Neuronal stem cell (in vitro differentiated cells): ENCODE results near the gene PPOX.
A peak's percentile ranks its signal among the peaks of the same experiment; 100 is the strongest.

Experiments used
- DNase-seq: peaks from one replicate; pipeline ENCODE4 v3.0.0-alpha.2; 2013; ENCODE audit warnings: low spot score
- H2AFZ ChIP-seq: one replicate; pipeline ENCODE4 v1.6.1; 2013; ENCODE audit warnings: mild to moderate bottlenecking, low read length, inconsistent platforms
- H2AK5ac ChIP-seq: 2 replicates; pipeline ENCODE4 v1.6.1; 2013; ENCODE audit warnings: low read depth, mild to moderate bottlenecking, inconsistent platforms, low read length, moderate library complexity, mixed read lengths
- H2BK120ac ChIP-seq: 2 replicates; pipeline ENCODE4 v1.6.1; 2013; ENCODE audit warnings: low read depth, mild to moderate bottlenecking, inconsistent platforms, low read length, moderate library complexity, mixed read lengths
- H2BK12ac ChIP-seq: one replicate; pipeline ENCODE4 v1.6.1; 2013; ENCODE audit warnings: low read length, inconsistent platforms
- H2BK15ac ChIP-seq: 2 replicates; pipeline ENCODE4 v1.6.1; 2013; ENCODE audit warnings: mild to moderate bottlenecking, low read length, inconsistent platforms, mixed read lengths
- H2BK5ac ChIP-seq: one replicate; pipeline ENCODE4 v1.6.1; 2013; ENCODE audit warnings: inconsistent platforms, mild to moderate bottlenecking, low read length, moderate library complexity
- H3K14ac ChIP-seq: one replicate; pipeline ENCODE4 v1.6.1; 2013; ENCODE audit warnings: low read length, inconsistent platforms
- H3K18ac ChIP-seq: 2 replicates; pipeline ENCODE4 v1.6.1; 2013; ENCODE audit warnings: low read length, inconsistent platforms
- H3K23ac ChIP-seq: 2 replicates; pipeline ENCODE4 v1.6.1; 2013; ENCODE audit warnings: low read depth, mild to moderate bottlenecking, mixed read lengths, low read length, inconsistent platforms; ENCODE audit not compliant: poor library complexity
- H3K27ac ChIP-seq: replicated peaks from 3 replicates; pipeline ENCODE4 v1.5.1; 2013; ENCODE audit warnings: low read length, inconsistent platforms
- H3K27me3 ChIP-seq, 3 experiments: 2 replicates each; pipeline ENCODE4 v1.6.1; 2013; ENCODE audit warnings: low read length in 3 of 3, mild to moderate bottlenecking in 2 of 3, inconsistent platforms in 1 of 3, low read depth in 1 of 3, mixed read lengths in 1 of 3, moderate library complexity in 1 of 3; ENCODE audit not compliant: control insufficient read depth in 3 of 3, insufficient read depth in 3 of 3
- H3K36me3 ChIP-seq, 2 donors: replicated peaks in 1 of 2; 2 replicates each; pipeline ENCODE4 v1.6.1; 2013; ENCODE audit warnings: low read length in 2 of 2; ENCODE audit not compliant: control insufficient read depth in 2 of 2, insufficient read depth in 2 of 2
- H3K4ac ChIP-seq: 2 replicates; pipeline ENCODE4 v1.6.1; 2013; ENCODE audit warnings: inconsistent platforms, mild to moderate bottlenecking, low read length, moderate library complexity
- H3K4me1 ChIP-seq, 2 donors: 1 replicate in 1 of 2; 2 replicates in 1 of 2; pipeline ENCODE4 v1.6.1; 2013; ENCODE audit warnings: low read length in 2 of 2, low read depth in 1 of 2; ENCODE audit not compliant: control insufficient read depth in 2 of 2, insufficient read depth in 1 of 2
- H3K4me2 ChIP-seq: one replicate; pipeline ENCODE4 v1.6.1; 2013; ENCODE audit warnings: mild to moderate bottlenecking, low read length, inconsistent platforms; ENCODE audit not compliant: insufficient read depth, poor library complexity, severe bottlenecking
- H3K4me3 ChIP-seq, 2 donors: 2 replicates each; pipeline ENCODE4 v1.5.1; 2013; ENCODE audit warnings: low read length in 2 of 2, mild to moderate bottlenecking in 2 of 2, inconsistent platforms in 1 of 2, moderate library complexity in 1 of 2
- H3K79me1 ChIP-seq: one replicate; pipeline ENCODE4 v1.6.1; 2013; ENCODE audit warnings: low read depth, mild to moderate bottlenecking, inconsistent platforms, low read length, moderate library complexity
- H3K9ac ChIP-seq: one replicate; pipeline ENCODE4 v1.6.1; 2013; ENCODE audit warnings: mild to moderate bottlenecking, low read depth, low read length, inconsistent platforms; ENCODE audit not compliant: poor library complexity
- H3K9me3 ChIP-seq, 2 donors: replicated peaks in 1 of 2; 2 replicates each; pipeline versions ENCODE3 to v1.6.1; 2013; ENCODE audit warnings: low read length in 2 of 2, mild to moderate bottlenecking in 2 of 2, inconsistent platforms in 1 of 2, low read depth in 1 of 2, mixed read lengths in 1 of 2, moderate library complexity in 1 of 2; ENCODE audit not compliant: control insufficient read depth in 2 of 2, insufficient read depth in 1 of 2
- H4K8ac ChIP-seq: one replicate; pipeline ENCODE4 v1.6.1; 2013; ENCODE audit warnings: low read depth, mild to moderate bottlenecking, inconsistent platforms, low read length, moderate library complexity
- H4K91ac ChIP-seq: one replicate; pipeline ENCODE4 v1.6.1; 2013; ENCODE audit warnings: low read length, low read depth, mild to moderate bottlenecking, inconsistent platforms; ENCODE audit not compliant: poor library complexity
- WGBS, 2 donors: extraction: QIAGEN DNeasy Blood & Tissue Kit; methylation state at CpG; one replicate each; pipeline ENCODE4 v1.1.7; 2013; ENCODE audit warnings: missing lambda C conversion rate in 2 of 2, mixed read lengths in 1 of 2; ENCODE audit not compliant: insufficient read length in 2 of 2, insufficient replicate concordance in 1 of 2; ENCODE audit errors: extremely low coverage in 2 of 2; 5-methylcytosine and 5-hydroxymethylcytosine counted together

The PPOX gene

GRCh38 chr1:161217831-161218230 is 51.6 kb downstream of the PPOX start:
- no CpG with 5 or more reads among the region's 6 CpGs for WGBS, 2 donors
- H3K4ac ChIP-seq: no peak overlapping the region
- DNase-seq: no peak
- no peak overlapping the region for H3K18ac ChIP-seq
- H3K9ac ChIP-seq: no peak overlapping the region
- H3K4me3 ChIP-seq: no peak overlapping the region
- peak overlapping the region; percentile 1 for H2AFZ ChIP-seq
- H3K27me3 ChIP-seq: peaks cover 0 to 4% (median 0%) of the 10 kb centered on the region in 3 experiments
- no peak overlapping the region for H2BK15ac ChIP-seq
- no peak overlapping the region for H3K14ac ChIP-seq
- H4K91ac ChIP-seq: no peak overlapping the region
- H3K9me3 ChIP-seq: no peaks in the 10 kb centered on the region
- H3K36me3 ChIP-seq: peaks cover 13 to 24% of the 10 kb centered on the region in 2 donors
- H2BK5ac ChIP-seq: no peak overlapping the region
- H4K8ac ChIP-seq: no peak overlapping the region
- H2AK5ac ChIP-seq: no peak overlapping the region
- no peak overlapping the region for H3K23ac ChIP-seq
- H3K4me2 ChIP-seq: no peak overlapping the region
- H2BK120ac ChIP-seq: no peak overlapping the region
- no peaks in the 10 kb centered on the region for H3K79me1 ChIP-seq
- H3K27ac ChIP-seq: no peak overlapping the region
- no peak overlapping the region for H2BK12ac ChIP-seq
- peaks cover 4 to 6% of the 10 kb centered on the region in 2 donors for H3K4me1 ChIP-seq

DNA sequence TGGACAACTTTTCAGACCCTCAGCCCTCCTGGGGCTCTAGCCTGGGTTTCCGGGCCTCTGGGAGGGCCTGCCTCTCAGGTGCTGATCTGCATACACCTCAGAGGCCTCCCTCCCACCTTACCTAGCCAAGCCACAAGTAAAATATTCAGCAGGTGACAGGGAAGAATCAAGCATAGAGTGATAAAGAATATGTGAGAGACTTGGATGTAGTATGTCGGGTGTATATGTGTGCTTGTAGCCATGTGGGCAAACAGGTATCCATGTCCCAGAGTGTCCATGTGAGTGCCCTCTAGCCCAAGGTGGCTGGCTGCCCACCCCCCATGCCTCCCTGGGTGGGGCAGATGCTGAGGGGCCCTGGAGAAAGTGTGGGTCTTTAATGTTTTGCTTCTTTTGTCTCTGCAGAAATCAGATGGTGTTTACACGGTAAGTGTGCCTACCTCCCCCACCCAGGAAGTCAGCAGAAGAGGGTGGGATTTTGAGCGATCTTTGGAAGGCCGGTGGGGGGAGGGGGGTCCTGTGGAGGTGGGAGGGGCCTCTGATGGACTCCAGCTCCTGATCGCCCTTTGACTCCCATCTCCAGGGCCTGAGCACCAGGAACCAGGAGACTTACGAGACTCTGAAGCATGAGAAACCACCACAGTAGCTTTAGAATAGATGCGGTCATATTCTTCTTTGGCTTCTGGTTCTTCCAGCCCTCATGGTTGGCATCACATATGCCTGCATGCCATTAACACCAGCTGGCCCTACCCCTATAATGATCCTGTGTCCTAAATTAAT is 52.3 kb downstream of the PPOX start:
- H3K79me1 ChIP-seq: no peaks in the 10 kb centered on the region
- no peak overlapping the region for H2BK5ac ChIP-seq
- H2BK15ac ChIP-seq: no peak overlapping the region
- H2AK5ac ChIP-seq: no peak overlapping the region
- H4K91ac ChIP-seq: no peak overlapping the region
- no peak overlapping the region for H3K23ac ChIP-seq
- H3K4me1 ChIP-seq: peaks cover 4 to 6% of the 10 kb centered on the region in 2 donors
- no peak overlapping the region for H2AFZ ChIP-seq
- peaks cover 8 to 18% of the 10 kb centered on the region in 2 donors for H3K36me3 ChIP-seq
- no peak overlapping the region for H3K14ac ChIP-seq
- H2BK12ac ChIP-seq: no peak overlapping the region
- no peak overlapping the region for H2BK120ac ChIP-seq
- peaks cover 0 to 4% (median 0%) of the 10 kb centered on the region in 3 experiments for H3K27me3 ChIP-seq
- H4K8ac ChIP-seq: no peak overlapping the region
- no peak overlapping the region for H3K9ac ChIP-seq
- H3K4me2 ChIP-seq: no peak overlapping the region
- H3K4ac ChIP-seq: no peak overlapping the region
- no peaks in the 10 kb centered on the region for H3K9me3 ChIP-seq
- no CpG with 5 or more reads among the region's 8 CpGs for WGBS, 2 donors
- H3K27ac ChIP-seq: no peak overlapping the region
- no peak for DNase-seq
- peak overlapping the region; percentile 49 for H3K18ac ChIP-seq
- no peak overlapping the region for H3K4me3 ChIP-seq

DNA sequence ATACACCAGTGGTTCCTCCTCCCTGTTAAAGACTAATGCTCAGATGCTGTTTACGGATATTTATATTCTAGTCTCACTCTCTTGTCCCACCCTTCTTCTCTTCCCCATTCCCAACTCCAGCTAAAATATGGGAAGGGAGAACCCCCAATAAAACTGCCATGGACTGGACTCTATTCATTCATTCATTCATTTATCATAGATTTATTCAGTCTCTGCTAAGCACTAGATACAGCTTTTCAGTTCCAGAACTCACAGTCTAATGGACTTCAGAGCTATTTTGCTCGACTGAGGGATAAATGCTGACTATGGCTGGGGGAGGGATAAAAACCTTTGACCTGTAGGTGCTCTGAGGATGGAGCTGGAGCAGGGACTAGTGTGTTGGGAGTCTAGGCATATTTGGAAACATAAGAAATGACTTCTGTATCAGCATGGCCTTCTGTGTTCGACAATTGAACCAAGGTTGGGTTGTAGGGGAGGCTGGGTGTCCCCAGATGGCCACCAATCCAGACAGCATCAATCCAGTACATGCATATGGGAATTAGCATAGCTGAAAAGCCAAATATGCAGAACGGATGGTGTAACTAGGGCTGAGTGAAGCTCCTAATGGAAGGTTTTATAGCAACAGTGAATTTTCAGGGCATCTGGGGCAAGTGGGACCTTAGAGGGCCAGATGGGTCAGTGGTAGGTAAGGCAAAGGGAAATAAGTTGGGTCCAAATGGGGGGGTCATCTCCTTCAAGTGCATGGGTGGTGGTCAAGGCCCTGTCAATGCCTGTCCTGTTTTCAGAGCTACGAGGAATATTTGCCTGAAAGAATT is 53.1 kb downstream of the PPOX start:
- Histone ChIP-seq H3K23ac (no peak overlapping the region), H2AFZ (no peak overlapping the region), H3K27ac (no peak overlapping the region), H2BK15ac (no peak overlapping the region), H3K36me3 (peaks cover 2 to 10% of the 10 kb centered on the region in 2 donors), H3K4me3 (no peak overlapping the region), H3K79me1 (no peaks in the 10 kb centered on the region), H3K4me1 (peaks cover 4 to 6% of the 10 kb centered on the region in 2 donors), H2BK12ac (no peak overlapping the region), H3K4me2 (no peak overlapping the region), H3K14ac (no peak overlapping the region), H2BK120ac (no peak overlapping the region), H2BK5ac (no peak overlapping the region), H3K27me3 (peaks cover 0 to 4% (median 0%) of the 10 kb centered on the region in 3 experiments), H3K9me3 (no peaks in the 10 kb centered on the region), H3K9ac (no peak overlapping the region), H2AK5ac (no peak overlapping the region), H4K91ac (no peak overlapping the region), H4K8ac (no peak overlapping the region), H3K4ac (no peak overlapping the region), H3K18ac (no peak overlapping the region)
- DNase-seq: no peak
- WGBS, 2 donors: no CpG with 5 or more reads among the region's 5 CpGs

- Histone ChIP-seq H3K36me3 (peaks cover 0 to 4% of the 10 kb centered on the region in 2 donors), H3K14ac (no peak overlapping the region), H2BK15ac (no peak overlapping the region), H3K9ac (no peak overlapping the region), H2AK5ac (no peak overlapping the region), H3K27ac (no peak overlapping the region), H2BK5ac (no peak overlapping the region), H2AFZ (no peak overlapping the region), H3K4me1 (peaks cover 4 to 6% of the 10 kb centered on the region in 2 donors), H3K18ac (no peak overlapping the region), H3K79me1 (no peaks in the 10 kb centered on the region), H3K27me3 (peaks cover 0 to 4% (median 0%) of the 10 kb centered on the region in 3 experiments), H4K8ac (no peak overlapping the region), H3K4ac (no peak overlapping the region), H3K4me2 (no peak overlapping the region), H3K9me3 (no peaks in the 10 kb centered on the region), H3K23ac (no peak overlapping the region), H4K91ac (no peak overlapping the region), H2BK12ac (no peak overlapping the region), H3K4me3 (no peak overlapping the region), H2BK120ac (no peak overlapping the region)
- no CpG with 5 or more reads among the region's 5 CpGs for WGBS, 2 donors
- DNase-seq: no peak
Measured at GRCh38 chr1:161220002-161220401, 53.8 kb downstream of the PPOX start.
